ENCODE data around the gene SMC6. TPM values are rescaled to one million over a fixed set of nuclear protein-coding genes. Genes with fewer than 3 reads are reported as not detected.
A peak's percentile ranks its signal among the peaks of the same experiment; 100 is the strongest.

The SMC6 gene
- total RNA-seq, 5 donors from 2014 or later (not counting 1 experiment from before 2014, with no cell fraction given) = 14.1 to 22.8 (median 18.1) TPM

DNA sequence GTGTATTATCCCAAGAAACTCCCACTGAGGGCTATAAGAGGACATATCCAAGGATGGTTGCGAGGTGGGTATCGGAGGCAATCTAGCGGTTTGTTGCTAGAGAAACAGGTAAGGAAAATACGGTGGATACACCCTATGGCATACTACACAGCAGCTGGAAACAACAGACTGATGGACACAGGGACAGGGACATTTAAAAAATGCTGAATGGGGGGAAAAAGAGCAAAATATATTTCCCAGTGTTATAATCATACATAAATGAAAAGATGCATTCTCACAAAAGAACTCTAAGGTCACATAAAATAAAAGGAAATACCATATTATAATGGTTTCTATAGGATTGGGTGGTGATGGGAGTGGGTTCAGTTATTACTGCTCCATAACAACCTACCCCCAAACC, 95.9 kb downstream of the SMC6 start:
- H3K36me3 Mint-ChIP-seq = peaks cover 20% of the 10 kb centered on the region
- H3K9me3 Mint-ChIP-seq = no peaks in the 10 kb centered on the region
- no peaks in the 10 kb centered on the region for H3K27me3 Mint-ChIP-seq
- Histone ChIP-seq H3K4me3 (ENCODE audit: control insufficient read depth in 1 of 2, extremely low read depth in 1 of 2, low read length in 1 of 2) (no peak overlapping the region), H3K9me3 (no peaks in the 10 kb centered on the region), H3K27ac (ENCODE audit: low read length) (no peak overlapping the region), H3K4me1 (ENCODE audit: control insufficient read depth in 1 of 2, extremely low read depth in 1 of 2, insufficient read depth in 2 of 2, low read length in 2 of 2) (no peaks in the 10 kb centered on the region), H3K27me3 (replicated peaks in 1 of 2; ENCODE audit: control insufficient read depth in 2 of 2, extremely low read depth in 1 of 2, insufficient read depth in 2 of 2, low read length in 1 of 2) (no peaks in the 10 kb centered on the region), H3K36me3 (ENCODE audit: control insufficient read depth in 2 of 2, extremely low read depth in 1 of 2, insufficient read depth in 1 of 2, low read length in 1 of 2) (peaks cover 0 to 9% of the 10 kb centered on the region in 2 donors)
- no CpG with 5 or more reads among the region's 4 CpGs for WGBS (ENCODE audit: insufficient coverage)
- no peak overlapping the region for H3K4me3 Mint-ChIP-seq
- H3K4me1 Mint-ChIP-seq = no peaks in the 10 kb centered on the region
- no peak overlapping the region for H3K27ac Mint-ChIP-seq
- CTCF ChIA-PET = interaction anchor here in 1 of 2 donors (0.6 kb wide), 1 partner anchor 13 kb away, joined by 3 read pairs; no protein-coding TSS in a partner anchor
- no peak for DNase-seq
- ATAC-seq (replicated peaks in 1 of 4) = no peak
- POLR2A ChIA-PET = interaction anchor here in 1 of 2 donors (0.6 kb wide), 1 partner anchor 14 kb away, joined by 7 read pairs; no protein-coding TSS in a partner anchor

DNA sequence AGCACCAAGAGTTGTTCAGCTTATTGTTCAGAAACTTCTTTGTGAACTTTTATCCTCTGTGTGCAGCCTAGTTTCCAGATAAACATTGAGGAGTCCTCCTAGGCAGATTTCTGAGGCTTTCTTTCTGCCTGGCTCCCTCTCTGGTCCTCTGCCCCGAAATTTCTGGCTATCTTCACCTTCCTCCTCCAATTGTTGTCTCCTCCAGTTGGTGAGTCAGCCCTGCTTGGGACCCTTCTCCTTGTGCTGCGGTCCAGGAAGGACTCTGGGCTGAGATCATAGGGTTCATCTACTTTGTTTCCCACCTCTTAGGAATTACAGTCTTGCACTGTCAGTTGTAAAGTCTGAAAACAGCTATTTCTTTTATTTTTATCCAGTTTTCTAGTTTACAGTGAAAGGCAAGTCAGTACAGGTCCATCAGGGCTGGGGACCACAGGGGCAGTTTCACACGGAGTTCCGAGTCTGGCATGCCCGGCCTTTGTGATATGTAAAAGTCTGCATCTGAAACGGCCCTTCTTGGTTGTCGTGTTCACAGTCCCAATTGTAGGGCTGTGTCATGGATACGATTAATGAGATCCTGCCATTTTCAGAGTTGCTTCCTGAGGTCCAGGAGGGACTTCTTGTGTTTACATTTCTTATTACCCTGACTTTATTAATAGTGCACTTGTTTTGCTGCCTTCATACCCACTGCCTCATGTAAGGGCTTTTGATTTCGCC, 100.8 kb downstream of the SMC6 start:
- Mint-ChIP-seq H3K27me3 (no peaks in the 10 kb centered on the region), H3K9me3 (no peaks in the 10 kb centered on the region), H3K36me3 (no peaks in the 10 kb centered on the region), H3K4me1 (no peaks in the 10 kb centered on the region), H3K4me3 (no peak overlapping the region), H3K27ac (no peak overlapping the region)
- POLR2A ChIA-PET = no interaction called here
- 95% methylated on average over 7 of the region's 9 CpGs for WGBS (ENCODE audit: insufficient coverage)
- no peaks in the 10 kb centered on the region for H3K36me3 ChIP-seq (ENCODE audit: control insufficient read depth in 2 of 2, extremely low read depth in 1 of 2, insufficient read depth in 1 of 2, low read length in 1 of 2)
- H3K27ac ChIP-seq (ENCODE audit: low read length) = no peak overlapping the region
- DNase-seq (no peak), ATAC-seq (replicated peaks in 1 of 4) (no peak)
- no peaks in the 10 kb centered on the region for H3K9me3 ChIP-seq
- no peaks in the 10 kb centered on the region for H3K4me1 ChIP-seq (ENCODE audit: control insufficient read depth in 1 of 2, extremely low read depth in 1 of 2, insufficient read depth in 2 of 2, low read length in 2 of 2)
- no peak overlapping the region for H3K4me3 ChIP-seq (ENCODE audit: control insufficient read depth in 1 of 2, extremely low read depth in 1 of 2, low read length in 1 of 2)
- H3K27me3 ChIP-seq (replicated peaks in 1 of 2; ENCODE audit: control insufficient read depth in 2 of 2, extremely low read depth in 1 of 2, insufficient read depth in 2 of 2, low read length in 1 of 2) = no peaks in the 10 kb centered on the region
- CTCF ChIA-PET = interaction anchor here in 1 of 2 donors (0.7 kb wide), 1 partner anchor 8 kb away, joined by 3 read pairs; no protein-coding TSS in a partner anchor

DNA sequence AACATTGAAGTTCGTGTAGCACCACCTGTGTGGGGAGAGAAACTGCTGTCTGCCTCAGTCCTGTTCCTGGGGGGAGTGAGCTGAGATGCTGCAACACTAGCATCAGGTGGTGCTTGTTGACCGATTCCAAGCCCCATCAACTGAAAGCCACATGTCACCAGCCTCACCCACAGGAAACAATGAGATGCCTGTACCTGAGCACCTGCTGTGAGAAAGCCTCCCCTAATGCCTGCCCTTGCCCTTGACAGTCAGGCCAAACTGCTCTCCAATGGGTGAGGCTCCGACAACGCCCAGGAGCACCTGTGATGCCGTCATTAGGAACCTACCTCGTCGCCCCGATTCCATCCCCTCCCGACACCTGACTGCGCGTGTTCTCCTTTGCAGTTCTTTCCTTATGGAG, 104.6 kb downstream of the SMC6 start:
- WGBS (ENCODE audit: insufficient coverage) = 90% methylated on average over 10 of the region's 11 CpGs
- no peaks in the 10 kb centered on the region for H3K27me3 Mint-ChIP-seq
- H3K4me1 Mint-ChIP-seq = no peaks in the 10 kb centered on the region
- Histone ChIP-seq H3K27me3 (replicated peaks in 1 of 2; ENCODE audit: control insufficient read depth in 2 of 2, extremely low read depth in 1 of 2, insufficient read depth in 2 of 2, low read length in 1 of 2) (no peaks in the 10 kb centered on the region), H3K4me3 (ENCODE audit: control insufficient read depth in 1 of 2, extremely low read depth in 1 of 2, low read length in 1 of 2) (no peak overlapping the region), H3K27ac (ENCODE audit: low read length) (no peak overlapping the region), H3K4me1 (ENCODE audit: control insufficient read depth in 1 of 2, extremely low read depth in 1 of 2, insufficient read depth in 2 of 2, low read length in 2 of 2) (no peaks in the 10 kb centered on the region), H3K9me3 (no peaks in the 10 kb centered on the region), H3K36me3 (ENCODE audit: control insufficient read depth in 2 of 2, extremely low read depth in 1 of 2, insufficient read depth in 1 of 2, low read length in 1 of 2) (no peaks in the 10 kb centered on the region)
- no peak overlapping the region for H3K27ac Mint-ChIP-seq
- DNase-seq (no peak), ATAC-seq (replicated peaks in 1 of 4) (no peak)
- H3K9me3 Mint-ChIP-seq = no peaks in the 10 kb centered on the region
- no peaks in the 10 kb centered on the region for H3K36me3 Mint-ChIP-seq
- H3K4me3 Mint-ChIP-seq = no peak overlapping the region
- ChIA-PET POLR2A (no interaction called here), CTCF (no interaction called here)

DNA sequence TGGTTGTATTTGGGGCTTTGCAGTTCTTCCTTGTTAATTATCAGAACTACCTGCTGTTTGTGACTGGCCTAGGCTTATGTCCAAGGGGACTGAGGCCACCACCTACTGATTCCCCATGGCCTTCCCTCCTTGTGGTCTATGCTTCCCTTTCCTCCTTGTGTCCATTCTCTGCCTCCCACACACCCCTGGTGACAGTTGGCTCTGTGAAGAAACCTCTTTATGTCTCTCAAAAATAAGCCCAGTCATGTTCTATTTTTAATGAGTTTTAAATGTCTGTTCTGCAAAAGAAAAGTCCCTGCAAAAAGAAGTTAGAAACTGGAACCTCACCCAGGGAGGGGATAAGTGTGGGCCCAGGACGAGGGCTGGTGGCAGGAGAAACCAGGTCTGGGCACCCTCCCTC, 105.0 kb downstream of the SMC6 start:
- DNase-seq = no peak
- H3K9me3 ChIP-seq = no peaks in the 10 kb centered on the region
- Mint-ChIP-seq H3K27me3 (no peaks in the 10 kb centered on the region), H3K4me1 (no peaks in the 10 kb centered on the region), H3K4me3 (no peak overlapping the region), H3K27ac (no peak overlapping the region), H3K9me3 (no peaks in the 10 kb centered on the region), H3K36me3 (no peaks in the 10 kb centered on the region)
- H3K27me3 ChIP-seq (replicated peaks in 1 of 2; ENCODE audit: control insufficient read depth in 2 of 2, extremely low read depth in 1 of 2, insufficient read depth in 2 of 2, low read length in 1 of 2) = no peaks in the 10 kb centered on the region
- no peak for ATAC-seq (replicated peaks in 1 of 4)
- H3K4me3 ChIP-seq (ENCODE audit: control insufficient read depth in 1 of 2, extremely low read depth in 1 of 2, low read length in 1 of 2) = no peak overlapping the region
- H3K36me3 ChIP-seq (ENCODE audit: control insufficient read depth in 2 of 2, extremely low read depth in 1 of 2, insufficient read depth in 1 of 2, low read length in 1 of 2) = no peaks in the 10 kb centered on the region
- ChIA-PET CTCF (no interaction called here), POLR2A (no interaction called here)
- no peaks in the 10 kb centered on the region for H3K4me1 ChIP-seq (ENCODE audit: control insufficient read depth in 1 of 2, extremely low read depth in 1 of 2, insufficient read depth in 2 of 2, low read length in 2 of 2)
- WGBS (ENCODE audit: insufficient coverage) = 60% methylated on average over 1 of the region's 1 CpG
- H3K27ac ChIP-seq (ENCODE audit: low read length) = no peak overlapping the region

DNA sequence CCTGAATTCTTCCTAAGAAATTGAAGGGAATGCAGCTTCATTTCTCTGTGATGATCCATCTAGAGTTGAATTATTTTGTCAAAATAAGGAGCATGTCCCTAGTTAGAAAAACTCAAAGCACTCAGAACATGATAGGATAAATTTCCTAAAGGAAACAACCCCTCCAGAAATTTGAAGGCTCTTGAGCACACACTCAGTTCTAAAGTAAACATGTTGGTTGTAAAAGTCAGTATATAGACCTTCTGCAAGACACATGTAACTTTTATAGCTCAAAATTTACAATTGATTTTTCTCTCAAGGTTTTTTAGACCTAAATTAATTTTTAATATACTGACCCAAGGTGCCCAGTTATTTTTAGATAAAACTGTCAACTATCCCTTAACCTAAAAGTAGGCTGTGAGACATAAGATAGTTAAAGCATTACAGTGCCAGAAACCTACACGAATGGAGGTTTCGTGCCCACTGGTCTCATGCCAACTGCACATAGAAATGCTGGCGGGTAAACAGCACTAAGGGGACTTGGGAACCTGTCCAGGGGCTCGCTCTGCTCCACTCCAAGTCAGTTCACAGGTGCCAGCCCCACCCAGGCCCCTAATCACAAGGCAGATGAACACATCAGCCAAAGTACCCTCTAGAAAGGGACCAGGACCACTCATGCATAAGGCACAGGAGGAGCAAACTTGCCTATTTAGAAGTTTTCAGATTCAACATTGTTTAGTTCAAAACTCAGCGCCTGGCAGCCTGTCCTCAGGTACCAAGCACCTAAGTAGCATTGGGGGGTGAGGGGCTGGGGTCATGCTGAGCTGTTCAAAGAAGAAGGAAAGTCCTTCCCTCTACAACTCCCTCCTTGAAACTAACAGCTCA, 106.5 kb downstream of the SMC6 start:
- no peak overlapping the region for H3K27ac ChIP-seq (ENCODE audit: low read length)
- no peaks in the 10 kb centered on the region for H3K4me1 Mint-ChIP-seq
- POLR2A ChIA-PET = interaction anchor here in 1 of 2 donors (0.6 kb wide), 1 partner anchor 143 kb away, joined by 4 read pairs; no protein-coding TSS in a partner anchor

DNA sequence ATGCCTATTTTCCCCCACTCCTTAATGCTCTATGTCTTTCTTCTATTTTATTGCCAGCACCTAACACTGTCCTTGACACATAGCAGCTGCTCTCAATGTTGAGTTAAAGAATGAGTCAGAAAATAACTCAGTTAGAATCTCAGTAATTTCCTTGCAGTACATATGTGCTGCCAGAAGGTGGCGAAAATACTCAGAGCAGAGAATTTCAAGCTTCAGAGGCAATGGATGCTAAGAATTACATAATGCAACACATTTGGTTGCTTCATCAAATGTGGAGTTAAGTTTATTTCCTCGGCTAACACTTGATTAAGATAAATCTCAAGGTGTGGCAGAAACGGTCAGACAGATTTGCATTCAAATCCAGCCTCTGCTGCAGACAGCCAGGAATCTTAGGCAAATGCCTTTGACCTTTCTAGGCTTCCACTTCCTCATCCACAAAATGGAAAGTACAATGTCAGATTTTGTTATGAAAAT, 107.5 kb downstream of the SMC6 start:
- no CpG with 5 or more reads among the region's 3 CpGs for WGBS (ENCODE audit: insufficient coverage)
- no peaks in the 10 kb centered on the region for H3K27me3 Mint-ChIP-seq
- H3K27ac ChIP-seq (ENCODE audit: low read length) = no peak overlapping the region

More for the DNA sequence above, 106.5 kb downstream of the SMC6 start:
- DNase-seq (no peak), ATAC-seq (replicated peaks in 1 of 4) (no peak)
- Mint-ChIP-seq H3K36me3 (no peaks in the 10 kb centered on the region), H3K4me3 (no peak overlapping the region), H3K27ac (no peak overlapping the region), H3K9me3 (no peaks in the 10 kb centered on the region), H3K27me3 (no peaks in the 10 kb centered on the region)
- Histone ChIP-seq H3K4me1 (ENCODE audit: control insufficient read depth in 1 of 2, extremely low read depth in 1 of 2, insufficient read depth in 2 of 2, low read length in 2 of 2) (no peaks in the 10 kb centered on the region), H3K9me3 (no peaks in the 10 kb centered on the region), H3K36me3 (ENCODE audit: control insufficient read depth in 2 of 2, extremely low read depth in 1 of 2, insufficient read depth in 1 of 2, low read length in 1 of 2) (no peaks in the 10 kb centered on the region), H3K4me3 (ENCODE audit: control insufficient read depth in 1 of 2, extremely low read depth in 1 of 2, low read length in 1 of 2) (no peak overlapping the region), H3K27me3 (replicated peaks in 1 of 2; ENCODE audit: control insufficient read depth in 2 of 2, extremely low read depth in 1 of 2, insufficient read depth in 2 of 2, low read length in 1 of 2) (no peaks in the 10 kb centered on the region)
- 79% methylated on average over 4 of the region's 5 CpGs for WGBS (ENCODE audit: insufficient coverage)
- CTCF ChIA-PET = interaction anchor here (0.7 to 5.4 kb wide), 6 partner anchors 9 to 24 kb away, joined by 3 to 84 read pairs (median 6); no protein-coding TSS in a partner anchor

More for the DNA sequence above, 107.5 kb downstream of the SMC6 start:
- DNase-seq (peak in 18 of 35 experiments; percentile 1 to 59 (median 10)), ATAC-seq (replicated peaks in 1 of 4) (peak in 2 of 4 experiments; percentile 44 to 56)
- Histone ChIP-seq H3K36me3 (ENCODE audit: control insufficient read depth in 2 of 2, extremely low read depth in 1 of 2, insufficient read depth in 1 of 2, low read length in 1 of 2) (no peaks in the 10 kb centered on the region), H3K4me3 (ENCODE audit: control insufficient read depth in 1 of 2, extremely low read depth in 1 of 2, low read length in 1 of 2) (no peak overlapping the region), H3K9me3 (no peaks in the 10 kb centered on the region), H3K27me3 (replicated peaks in 1 of 2; ENCODE audit: control insufficient read depth in 2 of 2, extremely low read depth in 1 of 2, insufficient read depth in 2 of 2, low read length in 1 of 2) (no peaks in the 10 kb centered on the region), H3K4me1 (ENCODE audit: control insufficient read depth in 1 of 2, extremely low read depth in 1 of 2, insufficient read depth in 2 of 2, low read length in 2 of 2) (no peaks in the 10 kb centered on the region)
- no peaks in the 10 kb centered on the region for H3K9me3 Mint-ChIP-seq
- H3K27ac Mint-ChIP-seq = no peak overlapping the region
- no peaks in the 10 kb centered on the region for H3K36me3 Mint-ChIP-seq
- no peak overlapping the region for H3K4me3 Mint-ChIP-seq
- CTCF ChIA-PET = interaction anchor here (0.7 to 5.4 kb wide), 7 partner anchors 10 to 25 kb away, joined by 3 to 84 read pairs (median 6); no protein-coding TSS in a partner anchor
- POLR2A ChIA-PET = interaction anchor here in 1 of 2 donors (0.6 kb wide), 1 partner anchor 144 kb away, joined by 4 read pairs; no protein-coding TSS in a partner anchor
- no peaks in the 10 kb centered on the region for H3K4me1 Mint-ChIP-seq
